ENCODE results near the gene KYAT1.
"Not testable (repeated sequence)": the region's sequence is repeated elsewhere in the genome, so short reads cannot be mapped to it uniquely, and the experiment has no call there.

The KYAT1 gene

GRCh38 chr9:128882677-128883603, 1.2 kb upstream of the KYAT1 start:
- DNase-seq = no peak

GRCh38 chr9:128877852-128878251, 3.9 kb downstream of the KYAT1 start:
- no peak for DNase-seq

- not testable (repeated sequence) for DNase-seq
Measured at GRCh38 chr9:128870941-128871265, 10.8 kb downstream of the KYAT1 start.

GRCh38 chr9:128870128-128870940, 11.4 kb downstream of the KYAT1 start:
- DNase-seq = no peak

GRCh38 chr9:128863647-128864046, 18.1 kb downstream of the KYAT1 start:
- DNase-seq = peak; percentile 34

- DNase-seq = no peak
Measured at GRCh38 chr9:128862401-128862851, 19.3 kb downstream of the KYAT1 start.

- no peak for DNase-seq
Measured at GRCh38 chr9:128861501-128861900, 20.2 kb downstream of the KYAT1 start.

- no peak for DNase-seq
Measured at GRCh38 chr9:128860937-128861336, 20.8 kb downstream of the KYAT1 start.

- DNase-seq = not testable (repeated sequence)
Measured at GRCh38 chr9:128858476-128858875, 23.3 kb downstream of the KYAT1 start.

- not testable (repeated sequence) for DNase-seq
Measured at GRCh38 chr9:128854454-128854853, 27.3 kb downstream of the KYAT1 start.

- DNase-seq = not testable (repeated sequence)
Measured at GRCh38 chr9:128852646-128853045, 29.1 kb downstream of the KYAT1 start.

GRCh38 chr9:128851779-128852600, 29.8 kb downstream of the KYAT1 start:
- peak; percentile 46 for DNase-seq

- DNase-seq = not testable (repeated sequence)
Measured at GRCh38 chr9:128851024-128851423, 30.7 kb downstream of the KYAT1 start.

- no peak for DNase-seq
Measured at GRCh38 chr9:128847803-128848202, 33.9 kb downstream of the KYAT1 start.

- no peak for DNase-seq
Measured at GRCh38 chr9:128846680-128847030, 35.1 kb downstream of the KYAT1 start.

- DNase-seq = no peak
Measured at GRCh38 chr9:128845186-128845931, 36.4 kb downstream of the KYAT1 start.

GRCh38 chr9:128843171-128843570, 38.6 kb downstream of the KYAT1 start:
- not testable (repeated sequence) for DNase-seq

- no peak for DNase-seq
Measured at GRCh38 chr9:128841694-128842492, 39.9 kb downstream of the KYAT1 start.

- no peak for DNase-seq
Measured at GRCh38 chr9:128840524-128840923, 41.2 kb downstream of the KYAT1 start.

GRCh38 chr9:128838338-128838737, 43.4 kb downstream of the KYAT1 start:
- DNase-seq = no peak

GRCh38 chr9:128836509-128837145, 45.1 kb downstream of the KYAT1 start:
- DNase-seq = no peak
